Upper lobe of left lung (tissue), 6 donors: ENCODE results near the gene TGIF1. TPM values are rescaled to one million over a fixed set of nuclear protein-coding genes. Genes with fewer than 3 reads are reported as not detected.
"Not testable (repeated sequence)": the region's sequence is repeated elsewhere in the genome, so short reads cannot be mapped to it uniquely, and the experiment has no call there.

Source experiments
- ATAC-seq, 2 donors: fragments of 200-7000 bp; cut with Tn5 transposase; one replicate each; pipeline ENCODE4 v1.9.1; 2022; ENCODE audit warnings: mild to moderate bottlenecking in 2 of 2, moderate library complexity in 2 of 2; ENCODE audit not compliant: low FRiP score in 2 of 2
- DNase-seq, 2 donors: peaks; one replicate each; pipeline ENCODE4 v3.0.0-alpha.2; 2019 to 2020
- H3K27ac ChIP-seq, 4 donors: fragments of 200-600 bp; sonication (generic); one replicate each; pipeline ENCODE4 v1.5.1; 2016 to 2019
- H3K27me3 ChIP-seq, 4 donors: fragments of 200-600 bp; sonication (generic); one replicate each; pipeline ENCODE4 v1.5.1; 2017 to 2019
- H3K36me3 ChIP-seq, 4 donors: fragments of 200-600 bp; sonication (generic); one replicate each; pipeline ENCODE4 v1.5.1; 2016 to 2019
- H3K4me1 ChIP-seq, 4 donors: fragments of 200-600 bp; sonication (generic); one replicate each; pipeline ENCODE4 v1.5.1; 2018 to 2019
- H3K4me3 ChIP-seq, 4 donors: fragments of 200-600 bp; sonication (generic); one replicate each; pipeline ENCODE4 v1.5.1; 2017 to 2019; ENCODE audit warnings: mild to moderate bottlenecking in 2 of 4, moderate library complexity in 1 of 4
- H3K9me3 ChIP-seq, 4 donors: fragments of 200-600 bp; sonication (generic); one replicate each; pipeline ENCODE4 v1.5.1; 2018 to 2019
- EP300 ChIP-seq, 4 donors: sonication (generic); formaldehyde crosslinking; IDR thresholded peaks; one replicate each; pipeline ENCODE4 v1.5.1; 2017; ENCODE audit warnings: antibody characterized with exemption in 4 of 4, control low read depth in 2 of 4
- POLR2A ChIP-seq, 4 donors: fragments of 450-650 bp; IDR thresholded peaks; one replicate each; pipeline ENCODE4 v1.5.1; 2016 to 2017; ENCODE audit warnings: antibody characterized with exemption in 4 of 4, mild to moderate bottlenecking in 2 of 4
- POLR2AphosphoS5 ChIP-seq, 2 donors: sonication (generic); formaldehyde crosslinking; IDR thresholded peaks; one replicate each; pipeline ENCODE4 v1.5.1; 2017; ENCODE audit warnings: antibody characterized with exemption in 2 of 2
- whole genome bisulfite sequencing, 2 donors: methylation state at CpG; one replicate each; pipeline ENCODE4 v1.1.5; 2017 to 2018; 5-methylcytosine and 5-hydroxymethylcytosine counted together
- total RNA-seq, 6 donors: library from RNA; depleted of rRNA in 4 of 6; stranded (reverse); fragments of >200 nt in 4 of 6; gene quantifications; one replicate each; pipeline versions ENCODE4 v1.1.0 to v1.2.1, GENCODE V29; 2016 to 2021
- TF ChIP-seq, protein P1 (sequence below), 6 experiments: fragments of 450-650 bp in 4 of 6; fragments of 200-600 bp in 2 of 6; sonication (generic) in 2 of 6; IDR thresholded peaks; one replicate each; pipeline ENCODE4 v1.5.1; 2016 to 2019; ENCODE audit warnings: antibody characterized with exemption in 6 of 6
- donor health status: DM: no; HTN: no; CAD: no; lungs with moderate emphysema.
- donor health status: DM: no; HTN: yes; CAD: no; lungs with severe emphysema.

Gene TGIF1
- total RNA-seq, 6 donors from 2014 or later, result 55.8 to 87.0 (median 64.8) TPM

DNA sequence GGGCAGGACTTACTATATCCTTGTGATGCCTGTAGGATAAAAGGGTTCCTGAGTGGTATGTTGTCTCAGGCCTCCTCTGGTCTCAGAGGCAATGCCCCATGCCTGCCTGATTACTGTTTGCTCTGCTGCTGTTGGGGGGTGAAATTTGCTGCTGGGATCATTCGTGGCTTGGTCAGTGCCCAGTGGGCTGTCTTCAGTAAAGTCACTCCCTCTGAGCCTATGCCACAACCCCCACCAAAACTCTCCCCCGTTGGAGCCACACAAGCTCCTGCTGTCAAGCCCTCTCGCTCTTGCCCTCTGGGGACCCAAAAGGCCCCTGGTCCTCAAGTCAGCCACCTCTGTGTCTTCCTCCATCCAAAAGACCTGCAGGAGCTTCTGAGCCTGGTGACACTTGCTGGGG is 38.6 kb upstream of the TGIF1 start:
- Histone ChIP-seq H3K27ac (no peak overlapping the region), H3K27me3 (no peaks in the 10 kb centered on the region), H3K4me1 (peaks cover 0 to 5% (median 1%) of the 10 kb centered on the region in 4 donors), H3K36me3 (no peaks in the 10 kb centered on the region), H3K9me3 (no peaks in the 10 kb centered on the region), H3K4me3 (peak overlapping the region in 3 of 4 donors; percentile 28 to 46 (median 40))
- 75 to 78% methylated on average over 3 of the region's 3 CpGs for WGBS, 2 donors
- TF ChIP-seq EP300 (IDR thresholded peaks at IDR 0.05) (no peak), POLR2AphosphoS5 (IDR thresholded peaks at IDR 0.05) (no peak)
- DNase-seq, result no peak
- no peak for ATAC-seq

DNA sequence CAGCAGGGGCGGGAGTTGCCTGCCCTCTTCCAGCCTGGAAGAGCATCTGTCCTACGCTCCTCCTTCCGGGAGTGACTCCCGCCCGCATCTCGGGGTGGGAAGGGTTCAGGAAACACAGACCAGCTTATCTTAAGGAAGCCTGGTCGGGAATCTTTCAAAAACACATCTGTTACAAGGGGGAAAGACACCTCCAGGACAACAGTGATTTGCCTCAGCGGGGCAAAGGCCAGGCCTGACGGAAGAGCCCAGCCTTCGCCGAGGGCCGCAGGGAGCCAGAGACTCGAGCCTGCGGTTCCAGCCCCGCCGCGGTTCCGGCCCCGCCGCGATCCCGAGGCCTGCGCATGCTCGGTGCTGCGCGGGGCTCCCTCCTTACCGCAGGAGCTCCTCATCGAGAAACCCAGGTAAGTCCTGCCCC is 38.1 kb upstream of the TGIF1 start:
- DNase-seq, result peak; percentile 62 to 93
- Histone ChIP-seq H3K9me3 (no peaks in the 10 kb centered on the region), H3K4me3 (peak overlapping the region in 3 of 4 donors; percentile 28 to 46 (median 40)), H3K27me3 (no peaks in the 10 kb centered on the region), H3K36me3 (no peaks in the 10 kb centered on the region), H3K27ac (peak overlapping the region; percentile 51 to 79 (median 64)), H3K4me1 (peaks cover 0 to 5% (median 1%) of the 10 kb centered on the region in 4 donors)
- TF ChIP-seq, protein P1, sequence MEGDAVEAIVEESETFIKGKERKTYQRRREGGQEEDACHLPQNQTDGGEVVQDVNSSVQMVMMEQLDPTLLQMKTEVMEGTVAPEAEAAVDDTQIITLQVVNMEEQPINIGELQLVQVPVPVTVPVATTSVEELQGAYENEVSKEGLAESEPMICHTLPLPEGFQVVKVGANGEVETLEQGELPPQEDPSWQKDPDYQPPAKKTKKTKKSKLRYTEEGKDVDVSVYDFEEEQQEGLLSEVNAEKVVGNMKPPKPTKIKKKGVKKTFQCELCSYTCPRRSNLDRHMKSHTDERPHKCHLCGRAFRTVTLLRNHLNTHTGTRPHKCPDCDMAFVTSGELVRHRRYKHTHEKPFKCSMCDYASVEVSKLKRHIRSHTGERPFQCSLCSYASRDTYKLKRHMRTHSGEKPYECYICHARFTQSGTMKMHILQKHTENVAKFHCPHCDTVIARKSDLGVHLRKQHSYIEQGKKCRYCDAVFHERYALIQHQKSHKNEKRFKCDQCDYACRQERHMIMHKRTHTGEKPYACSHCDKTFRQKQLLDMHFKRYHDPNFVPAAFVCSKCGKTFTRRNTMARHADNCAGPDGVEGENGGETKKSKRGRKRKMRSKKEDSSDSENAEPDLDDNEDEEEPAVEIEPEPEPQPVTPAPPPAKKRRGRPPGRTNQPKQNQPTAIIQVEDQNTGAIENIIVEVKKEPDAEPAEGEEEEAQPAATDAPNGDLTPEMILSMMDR (IDR thresholded peaks at IDR 0.05), result no peak
- TF ChIP-seq POLR2AphosphoS5 (IDR thresholded peaks at IDR 0.05), result no peak
- TF ChIP-seq POLR2A (IDR thresholded peaks at IDR 0.05), result peak in 1 of 4 donors; percentile 39
- TF ChIP-seq EP300 (IDR thresholded peaks at IDR 0.05), result no peak
- 14 to 28% methylated on average over 8 to 28 of the region's 28 CpGs for WGBS, 2 donors
- peak; percentile 81 to 90 for ATAC-seq

DNA sequence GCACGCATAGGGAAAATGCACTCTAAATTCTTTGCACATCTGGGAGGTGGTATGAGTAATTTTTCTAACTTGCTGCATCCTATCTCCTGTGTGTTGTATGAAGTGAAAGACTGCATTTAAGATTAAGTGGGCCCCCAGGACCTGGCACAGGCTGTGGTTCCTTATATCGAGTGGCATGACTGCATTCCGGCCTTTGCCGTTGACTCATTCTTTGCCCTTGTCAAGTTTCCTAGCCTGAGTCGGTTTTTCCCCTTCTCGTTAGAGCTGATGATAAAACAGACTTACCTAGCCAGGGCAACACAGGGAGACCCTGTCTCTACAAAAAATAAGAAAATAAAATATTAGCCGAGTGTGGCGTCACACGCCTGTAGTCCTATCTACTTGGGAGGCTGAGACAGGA is 37.4 kb upstream of the TGIF1 start:
- Histone ChIP-seq H3K27ac (peak overlapping the region; percentile 13 to 79 (median 64)), H3K4me3 (peak overlapping the region in 3 of 4 donors; percentile 15 to 46 (median 28))
- WGBS, 2 donors, result 59 to 76% methylated on average over 9 of the region's 9 CpGs
- DNase-seq (peak in 1 of 2 donors; percentile 81), ATAC-seq (peak; percentile 58 to 85)
- H3K9me3 ChIP-seq, H3K27me3 ChIP-seq, H3K36me3 ChIP-seq, H3K4me1 ChIP-seq: not testable (repeated sequence)

GRCh38 chr18:3415110-3415509 is 34.9 kb upstream of the TGIF1 start:
- H3K27me3 ChIP-seq, result no peaks in the 10 kb centered on the region
- H3K9me3 ChIP-seq, result no peaks in the 10 kb centered on the region
- 91% methylated on average over 11 of the region's 11 CpGs for WGBS, 2 donors
- DNase-seq (peak in 1 of 2 donors; percentile 33), ATAC-seq (no peak)
- TF ChIP-seq POLR2AphosphoS5 (IDR thresholded peaks at IDR 0.05) (no peak), POLR2A (IDR thresholded peaks at IDR 0.05) (no peak), EP300 (IDR thresholded peaks at IDR 0.05) (no peak)
- TF ChIP-seq, protein P1 (IDR thresholded peaks at IDR 0.05), result no peak
- H3K27ac ChIP-seq, result no peak overlapping the region
- peaks cover 0 to 5% (median 1%) of the 10 kb centered on the region in 4 donors for H3K4me1 ChIP-seq
- no peak overlapping the region for H3K4me3 ChIP-seq
- H3K36me3 ChIP-seq, result no peaks in the 10 kb centered on the region

DNA sequence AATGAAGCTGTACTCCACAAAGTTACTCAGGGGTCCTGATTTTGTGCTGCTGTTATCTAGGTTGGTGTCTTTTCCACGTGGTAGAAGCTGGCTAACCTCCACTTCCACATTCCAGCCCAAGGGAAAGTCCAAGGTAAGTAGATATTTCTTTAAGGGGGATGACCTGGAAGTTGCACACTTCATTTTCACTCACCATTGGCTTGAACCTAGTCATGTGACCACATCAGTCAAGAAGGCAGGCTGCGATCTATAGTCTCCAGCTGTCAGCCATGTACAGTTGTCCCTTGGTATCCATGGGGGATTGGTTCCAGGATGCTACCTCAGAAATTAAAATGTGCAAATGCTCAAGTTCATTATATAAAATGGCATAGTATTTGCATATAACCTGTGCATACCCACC is 31.9 kb upstream of the TGIF1 start:
- TF ChIP-seq EP300 (IDR thresholded peaks at IDR 0.05), result no peak
- TF ChIP-seq POLR2A (IDR thresholded peaks at IDR 0.05), result no peak
- TF ChIP-seq POLR2AphosphoS5 (IDR thresholded peaks at IDR 0.05), result no peak
- TF ChIP-seq, protein P1 (IDR thresholded peaks at IDR 0.05), result no peak
- no peak overlapping the region for H3K27ac ChIP-seq
- H3K36me3 ChIP-seq, result no peaks in the 10 kb centered on the region
- no peaks in the 10 kb centered on the region for H3K27me3 ChIP-seq
- no peak for DNase-seq
- 92 to 95% methylated on average over 2 of the region's 2 CpGs for WGBS, 2 donors
- H3K4me3 ChIP-seq, result no peak overlapping the region
- H3K4me1 ChIP-seq, result no peaks in the 10 kb centered on the region
- no peaks in the 10 kb centered on the region for H3K9me3 ChIP-seq
- ATAC-seq, result no peak

DNA sequence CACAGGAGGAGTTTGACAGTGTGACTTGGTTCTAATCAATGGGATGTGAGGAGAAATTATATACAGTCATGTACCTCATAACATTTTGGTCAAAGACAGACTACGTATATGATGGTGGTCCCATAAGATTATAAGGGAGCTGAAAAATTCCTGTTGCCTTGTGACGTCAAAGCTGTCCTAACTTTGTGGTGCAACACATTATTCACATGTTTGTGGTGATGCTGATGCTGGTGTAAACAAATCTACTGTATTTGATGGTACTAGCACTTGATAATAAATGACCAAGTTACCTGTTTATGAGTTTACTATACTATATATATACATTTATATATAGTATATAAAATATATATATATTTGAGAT is 29.1 kb upstream of the TGIF1 start:
- no peaks in the 10 kb centered on the region for H3K36me3 ChIP-seq
- no peaks in the 10 kb centered on the region for H3K27me3 ChIP-seq
- H3K27ac ChIP-seq, result no peak overlapping the region
- no peaks in the 10 kb centered on the region for H3K9me3 ChIP-seq
- H3K4me1 ChIP-seq, result no peaks in the 10 kb centered on the region
- ATAC-seq (no peak), DNase-seq (no peak)
- TF ChIP-seq POLR2AphosphoS5 (IDR thresholded peaks at IDR 0.05) (no peak), EP300 (IDR thresholded peaks at IDR 0.05) (no peak), POLR2A (IDR thresholded peaks at IDR 0.05) (no peak)
- TF ChIP-seq, protein P1 (IDR thresholded peaks at IDR 0.05), result no peak
- H3K4me3 ChIP-seq, result no peak overlapping the region
- WGBS, 2 donors, result 90 to 95% methylated on average over 2 of the region's 2 CpGs
